MG63 (cell line): ENCODE results near the gene MAPK6. TPM values are rescaled to one million over a fixed set of nuclear protein-coding genes. Genes with fewer than 3 reads are reported as not detected.
"Not testable (repeated sequence)": the region's sequence is repeated elsewhere in the genome, so short reads cannot be mapped to it uniquely, and the experiment has no call there.

Source experiments
- DNase-seq: peaks from one replicate; pipeline ENCODE4 v3.0.0-alpha.2; 2020
- H3K27me3 ChIP-seq: fragments of 250-450 bp; sonication (Bioruptor Pico); 2 replicates; pipeline ENCODE4 v1.5.1; 2020; ENCODE audit warnings: mild to moderate bottlenecking, moderate library complexity
- H3K36me3 ChIP-seq: fragments of 250-450 bp; sonication (Bioruptor Pico); 2 replicates; pipeline ENCODE4 v1.5.1; 2020; ENCODE audit warnings: mild to moderate bottlenecking, moderate library complexity
- H3K4me3 ChIP-seq: fragments of 250-450 bp; sonication (Bioruptor Pico); 2 replicates; pipeline ENCODE4 v1.5.1; 2020; ENCODE audit warnings: mild to moderate bottlenecking, moderate library complexity
- H3K9me3 ChIP-seq: fragments of 250-450 bp; sonication (Bioruptor Pico); 2 replicates; pipeline ENCODE4 v1.5.1; 2020; ENCODE audit warnings: mild to moderate bottlenecking, moderate library complexity
- total RNA-seq: library from RNA; depleted of rRNA; stranded (reverse); fragments of >200 nt; shearing (Covaris generic); gene quantifications from 2 replicates; pipeline ENCODE4 v1.2.3, GENCODE V29; 2014; ENCODE audit warnings: low replicate concordance

The MAPK6 gene
- total RNA-seq, 1 experiment from 2014 or later, result 36.3 TPM

DNA sequence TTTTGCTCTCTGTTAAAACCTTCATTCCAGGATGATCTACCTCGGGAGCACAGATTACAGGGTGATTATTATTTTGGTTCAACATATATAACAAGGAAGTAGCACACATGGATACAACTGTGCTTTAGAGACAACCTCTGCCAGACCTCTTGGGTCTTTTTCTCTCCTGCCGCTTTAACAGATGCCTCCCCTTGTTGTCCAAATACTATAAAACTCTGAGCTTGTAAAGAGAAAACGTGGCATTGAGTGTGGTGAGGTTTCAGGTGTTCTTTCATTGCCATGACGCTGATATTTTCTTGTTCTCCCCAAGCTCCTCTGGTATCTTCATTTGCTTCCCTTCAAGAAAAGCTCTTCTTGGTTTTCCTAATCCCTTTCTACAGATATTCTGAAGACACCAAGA lies 64.6 kb downstream of the MAPK6 start:
- DNase-seq, result no peak
- no peak overlapping the region for H3K4me3 ChIP-seq
- peaks cover 26% of the 10 kb centered on the region for H3K9me3 ChIP-seq
- H3K36me3 ChIP-seq, result no peaks in the 10 kb centered on the region
- H3K27me3 ChIP-seq, result no peaks in the 10 kb centered on the region

GRCh38 chr15:52085299-52085698 lies 66.3 kb downstream of the MAPK6 start:
- peaks cover 36% of the 10 kb centered on the region for H3K9me3 ChIP-seq
- no peak overlapping the region for H3K4me3 ChIP-seq
- H3K36me3 ChIP-seq, result no peaks in the 10 kb centered on the region
- DNase-seq, result no peak
- H3K27me3 ChIP-seq, result no peaks in the 10 kb centered on the region

DNA sequence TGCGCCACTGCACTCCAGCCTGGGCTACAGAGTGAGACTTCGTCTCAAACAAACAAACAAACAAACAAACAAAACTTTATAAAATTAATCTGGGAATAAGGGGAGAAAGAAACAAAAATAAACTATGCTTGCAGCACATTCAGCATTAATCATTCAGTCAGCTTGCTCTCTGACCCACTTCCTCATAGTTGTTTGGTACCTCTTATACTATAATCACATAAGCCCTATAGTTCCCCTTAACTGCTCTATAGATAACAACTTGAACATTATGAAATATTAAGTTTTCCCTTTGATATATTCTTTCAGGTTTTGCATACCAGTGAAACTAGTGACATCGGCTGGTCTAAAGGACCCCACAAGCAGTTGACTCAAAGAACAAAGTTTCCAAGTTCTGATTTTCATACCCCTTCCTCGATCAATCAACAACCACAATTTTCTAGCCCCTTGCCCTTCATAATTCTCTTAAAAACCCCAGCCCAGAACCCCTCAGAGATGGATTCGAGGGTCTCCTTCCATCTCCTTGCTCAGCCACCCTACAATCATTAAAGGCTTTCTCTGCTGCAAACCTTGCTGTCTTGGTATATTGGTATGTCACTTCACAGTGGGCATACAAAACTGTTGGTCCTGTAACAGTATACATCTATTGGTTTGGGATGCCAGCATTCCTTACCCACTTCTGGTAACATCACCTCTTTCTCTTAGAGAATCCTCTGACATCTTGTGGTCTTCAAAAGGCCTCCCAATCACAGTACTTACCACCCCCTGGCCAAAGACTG lies 67.2 kb downstream of the MAPK6 start:
- peaks cover 42% of the 10 kb centered on the region for H3K9me3 ChIP-seq
- H3K27me3 ChIP-seq, result no peaks in the 10 kb centered on the region
- no peak overlapping the region for H3K4me3 ChIP-seq
- no peaks in the 10 kb centered on the region for H3K36me3 ChIP-seq
- no peak for DNase-seq

DNA sequence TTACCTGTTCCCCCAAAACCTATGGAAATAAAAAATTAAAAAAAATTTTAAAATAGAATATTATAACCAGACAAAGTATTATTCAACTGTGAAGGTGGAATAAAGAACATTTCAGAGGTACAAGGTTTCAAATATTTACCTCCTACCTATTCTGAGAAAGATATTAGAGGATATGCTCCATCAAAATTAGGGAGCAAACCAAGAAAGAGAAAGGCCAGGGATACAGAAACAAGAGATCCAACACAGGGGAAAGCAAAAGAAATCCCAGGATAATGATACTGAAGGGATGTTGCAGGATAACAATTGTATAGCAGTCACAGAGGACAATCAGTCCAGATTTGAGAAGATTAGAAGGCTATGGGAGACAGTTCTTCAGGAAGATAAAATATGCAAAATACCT lies 71.2 kb downstream of the MAPK6 start:
- no peaks in the 10 kb centered on the region for H3K27me3 ChIP-seq
- no peak overlapping the region for H3K4me3 ChIP-seq
- no peak for DNase-seq
- H3K36me3 ChIP-seq, result no peaks in the 10 kb centered on the region
- H3K9me3 ChIP-seq, result peaks cover 42% of the 10 kb centered on the region

DNA sequence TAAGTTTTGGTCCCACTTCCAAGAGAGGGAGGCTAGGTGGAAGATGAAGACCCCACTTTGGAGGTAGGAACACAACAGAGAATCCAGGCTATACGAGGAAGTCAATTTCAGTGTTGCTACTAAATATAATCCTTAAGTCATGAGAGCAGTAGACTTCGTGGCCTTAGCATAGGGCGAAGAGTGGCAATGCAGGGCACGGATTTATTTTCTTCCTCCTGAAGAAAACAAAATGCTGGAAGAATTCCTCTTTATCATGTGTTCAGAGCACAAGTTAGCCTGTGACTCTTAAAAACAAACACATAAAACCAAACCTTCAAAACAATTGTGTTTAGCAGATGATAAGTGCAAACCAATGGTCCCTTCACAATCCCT lies 74.1 kb downstream of the MAPK6 start:
- no peaks in the 10 kb centered on the region for H3K36me3 ChIP-seq
- H3K4me3 ChIP-seq, result no peak overlapping the region
- peaks cover 19% of the 10 kb centered on the region for H3K9me3 ChIP-seq
- DNase-seq, result no peak
- H3K27me3 ChIP-seq, result no peaks in the 10 kb centered on the region

GRCh38 chr15:52093539-52094510 lies 74.8 kb downstream of the MAPK6 start:
- DNase-seq, result peak; percentile 91
- H3K9me3 ChIP-seq, result peaks cover 16% of the 10 kb centered on the region
- H3K27me3 ChIP-seq, result no peaks in the 10 kb centered on the region
- H3K4me3 ChIP-seq, result no peak overlapping the region
- H3K36me3 ChIP-seq, result no peaks in the 10 kb centered on the region

DNA sequence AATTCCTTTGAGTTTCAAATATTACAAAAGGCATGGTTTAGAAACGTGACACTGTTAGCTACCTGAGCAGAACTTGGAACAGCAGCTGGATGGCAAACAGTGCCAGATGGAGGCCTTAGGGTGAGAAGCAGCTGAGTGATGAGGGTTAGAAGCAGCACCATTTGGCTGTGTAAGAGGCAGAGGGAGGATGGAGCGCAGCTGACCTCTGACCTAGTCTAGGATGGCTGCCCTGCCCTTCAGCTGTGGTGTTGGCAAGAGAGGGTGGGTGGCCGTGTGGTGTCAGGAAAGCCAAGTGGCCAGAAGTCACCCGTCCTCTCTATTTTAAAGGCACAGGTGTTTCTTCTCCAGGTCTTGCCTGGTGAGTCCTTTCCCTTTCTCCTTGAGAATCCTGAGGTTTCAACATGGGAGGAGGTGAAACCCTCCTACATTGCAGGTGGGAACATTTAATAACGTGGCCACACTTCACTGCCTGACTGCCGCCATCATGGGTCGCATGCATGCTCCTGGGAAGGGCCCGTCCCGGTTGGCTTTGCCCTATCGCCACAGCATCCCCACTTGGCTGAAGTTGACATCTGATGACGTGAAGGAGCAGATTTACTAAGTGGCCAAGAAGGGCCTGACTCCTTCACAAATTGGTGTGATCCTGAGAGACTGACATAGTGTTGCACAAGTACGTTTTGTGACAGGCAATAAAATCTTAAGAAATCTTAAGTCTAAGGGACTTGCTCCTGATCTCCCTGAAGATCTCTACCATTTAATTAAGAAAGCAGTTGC lies 76.0 kb downstream of the MAPK6 start:
- Histone ChIP-seq H3K9me3 (peaks cover 10% of the 10 kb centered on the region), H3K36me3 (no peaks in the 10 kb centered on the region), H3K27me3 (no peaks in the 10 kb centered on the region), H3K4me3 (no peak overlapping the region)
- DNase-seq, result no peak

- Histone ChIP-seq H3K27me3 (no peaks in the 10 kb centered on the region), H3K9me3 (peaks cover 2% of the 10 kb centered on the region; the same call in 1 of the 2 replicates), H3K36me3 (no peaks in the 10 kb centered on the region), H3K4me3 (no peak overlapping the region)
- peak; percentile 48 for DNase-seq
Measured at GRCh38 chr15:52095597-52096262, 76.7 kb downstream of the MAPK6 start.

DNA sequence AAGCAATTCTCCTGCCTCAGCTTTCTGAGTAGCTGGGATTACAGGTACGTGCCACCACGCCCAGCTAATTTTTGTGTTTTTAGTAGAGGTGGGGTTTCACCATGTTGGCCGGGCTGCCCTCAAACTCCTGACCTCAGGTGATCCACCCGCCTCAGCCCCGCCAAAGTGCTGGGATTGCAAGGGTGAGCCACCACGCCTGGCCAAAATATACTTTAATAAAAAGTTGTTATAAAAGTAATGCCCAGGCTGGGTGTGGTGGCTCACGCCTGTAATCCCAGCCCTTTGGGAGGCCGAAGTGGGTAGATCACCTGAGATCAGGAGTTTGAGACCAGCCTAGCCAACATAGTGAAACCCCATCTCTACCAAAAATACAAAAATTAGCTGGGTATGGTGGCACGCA lies 77.5 kb downstream of the MAPK6 start:
- H3K36me3 ChIP-seq, DNase-seq, H3K27me3 ChIP-seq, H3K9me3 ChIP-seq, H3K4me3 ChIP-seq: not testable (repeated sequence)

DNA sequence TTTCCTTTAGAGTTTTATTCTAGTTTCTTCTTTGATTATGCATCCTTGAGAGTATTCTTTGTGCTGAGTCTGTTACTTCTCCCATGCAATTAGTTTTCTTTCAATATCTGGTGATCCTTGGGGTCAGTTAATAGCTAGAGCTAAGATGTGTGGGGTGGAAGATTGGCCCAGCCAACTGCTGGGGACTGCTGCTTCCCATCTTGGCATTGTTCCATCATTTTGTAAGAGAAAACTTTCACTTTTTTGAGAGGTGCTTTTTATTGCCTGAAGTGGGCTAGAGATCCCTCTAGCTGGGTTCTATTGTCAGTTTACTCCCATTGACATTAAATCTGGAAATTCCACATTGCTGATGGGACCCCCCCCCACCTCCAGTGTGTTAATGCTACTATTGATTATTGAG lies 78.2 kb downstream of the MAPK6 start:
- H3K4me3 ChIP-seq, result no peak overlapping the region
- DNase-seq, result no peak

DNA sequence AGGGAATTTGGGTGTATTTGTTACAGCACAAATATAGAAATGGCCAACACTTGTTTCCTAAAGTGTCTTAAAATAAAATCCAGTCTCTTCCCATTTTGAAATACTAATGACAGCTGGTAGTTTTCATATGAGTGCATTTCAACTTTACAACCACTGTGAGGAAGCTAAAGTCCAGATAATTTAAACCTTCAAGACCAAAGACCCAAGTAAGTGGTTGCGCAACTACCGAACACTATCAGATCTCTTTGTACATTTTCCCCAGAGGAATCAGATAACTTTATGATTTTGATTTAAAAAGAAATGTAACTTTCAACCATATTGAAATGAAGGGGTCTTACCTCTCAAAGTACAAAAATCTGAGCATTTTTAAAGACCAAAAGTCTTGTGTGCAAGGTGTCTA lies 79.3 kb downstream of the MAPK6 start:
- Histone ChIP-seq H3K4me3 (no peak overlapping the region), H3K27me3 (no peaks in the 10 kb centered on the region), H3K9me3 (no peaks in the 10 kb centered on the region), H3K36me3 (no peaks in the 10 kb centered on the region)
- no peak for DNase-seq

More for the DNA sequence above, 78.2 kb downstream of the MAPK6 start:
- Histone ChIP-seq H3K36me3 (no peaks in the 10 kb centered on the region), H3K27me3 (no peaks in the 10 kb centered on the region), H3K9me3 (no peaks in the 10 kb centered on the region)

DNA sequence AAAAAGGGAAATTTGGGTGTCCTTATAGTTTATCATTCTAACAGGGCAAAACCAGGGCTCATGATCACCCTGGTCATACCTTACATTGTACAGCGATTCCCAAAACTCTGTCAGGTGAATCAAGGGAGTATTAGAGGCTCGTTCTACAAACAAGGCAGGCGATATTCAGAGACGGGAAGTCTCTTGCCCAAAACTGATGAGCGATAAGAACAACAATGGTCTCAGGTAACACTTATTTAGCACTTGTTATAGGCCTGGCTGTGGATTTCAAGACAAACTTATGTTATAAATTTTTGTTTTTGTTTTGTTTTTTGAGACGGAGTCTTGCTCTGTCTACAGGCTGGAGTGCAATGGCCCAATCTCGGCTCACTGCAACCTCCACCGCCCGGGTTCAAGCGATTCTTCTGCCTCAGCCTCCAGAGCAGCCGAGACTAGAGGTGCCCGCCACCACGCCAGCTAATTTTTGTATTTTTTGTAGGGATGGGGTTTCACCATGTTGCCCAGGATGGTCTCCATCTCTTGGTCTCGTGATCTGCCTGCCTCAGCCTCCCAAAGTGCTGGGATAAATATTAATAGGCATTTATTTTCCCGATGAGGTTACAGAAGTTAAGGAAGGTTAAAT lies 80.7 kb downstream of the MAPK6 start:
- no peak overlapping the region for H3K4me3 ChIP-seq
- H3K27me3 ChIP-seq, result no peaks in the 10 kb centered on the region
- H3K36me3 ChIP-seq, result no peaks in the 10 kb centered on the region
- no peaks in the 10 kb centered on the region for H3K9me3 ChIP-seq
- DNase-seq, result no peak

DNA sequence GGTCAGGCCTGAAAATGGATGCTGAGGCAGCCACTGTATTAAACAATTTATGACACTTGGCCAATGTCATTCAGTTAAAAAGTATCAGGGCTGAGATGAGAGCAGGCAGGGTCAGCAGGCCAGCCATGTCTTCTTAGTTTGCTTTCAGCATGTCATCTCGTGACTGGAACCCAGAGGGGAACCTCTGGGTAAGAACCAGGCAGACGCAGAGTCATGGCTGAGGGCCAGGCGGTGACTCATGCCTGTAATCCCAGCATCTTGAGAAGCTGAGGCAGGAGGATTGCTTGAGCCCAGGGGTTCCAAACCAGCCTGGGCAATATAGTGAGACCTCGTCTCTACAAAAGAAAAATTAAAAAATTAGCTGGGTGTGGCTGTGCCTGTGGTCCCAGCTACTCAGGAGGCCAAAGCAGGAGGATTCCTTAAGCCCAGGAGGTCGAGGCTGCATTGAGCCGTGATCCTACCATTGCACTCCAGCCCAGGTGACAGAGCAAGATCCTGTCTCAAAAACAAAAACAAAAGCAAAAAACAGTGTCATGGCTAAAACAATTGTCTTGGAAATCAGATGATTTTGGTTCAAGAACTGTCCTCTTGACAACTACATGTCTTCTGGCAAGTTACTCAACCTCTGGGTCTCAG lies 81.9 kb downstream of the MAPK6 start:
- no peaks in the 10 kb centered on the region for H3K9me3 ChIP-seq
- peak; percentile 91 for DNase-seq
- no peaks in the 10 kb centered on the region for H3K27me3 ChIP-seq
- no peaks in the 10 kb centered on the region for H3K36me3 ChIP-seq
- no peak overlapping the region for H3K4me3 ChIP-seq

DNA sequence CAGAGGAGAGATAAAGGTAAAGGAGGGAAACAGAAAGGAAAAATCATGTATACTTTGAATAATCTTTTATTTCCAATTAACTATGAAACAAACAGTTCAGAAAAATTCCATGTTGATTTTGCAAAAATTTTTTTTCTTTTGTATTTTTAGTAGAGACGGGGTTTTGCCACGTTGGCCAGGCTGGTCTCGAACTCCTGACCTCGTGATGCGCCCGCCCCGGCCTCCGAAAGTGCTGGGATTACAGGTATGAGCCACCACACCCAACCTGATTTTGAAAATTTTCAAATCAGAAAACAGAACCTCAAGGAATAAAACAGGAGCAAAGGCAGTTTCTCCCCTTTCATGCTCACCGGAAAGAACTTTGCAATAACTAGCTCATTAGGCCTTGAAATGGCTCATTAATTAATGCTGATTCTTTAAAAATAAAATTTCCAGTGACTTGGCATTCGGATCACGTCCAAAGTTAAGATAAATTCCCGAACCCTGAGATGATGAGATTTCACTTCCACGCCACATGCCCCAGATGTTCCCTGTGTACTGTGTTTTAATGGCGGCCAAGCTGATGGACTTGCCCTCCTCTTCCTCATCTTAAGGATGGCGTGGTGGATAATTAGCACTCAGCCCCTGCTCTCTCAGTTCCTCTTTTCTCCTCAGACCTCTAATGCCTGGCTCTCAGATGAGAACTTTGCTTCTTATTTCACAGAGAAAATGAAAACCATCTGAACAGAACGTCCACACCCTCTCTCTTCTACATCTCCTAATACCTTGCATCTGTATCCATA lies 82.7 kb downstream of the MAPK6 start:
- DNase-seq, result no peak
- Histone ChIP-seq H3K4me3 (no peak overlapping the region), H3K36me3 (no peaks in the 10 kb centered on the region), H3K9me3 (no peaks in the 10 kb centered on the region), H3K27me3 (no peaks in the 10 kb centered on the region)

- Histone ChIP-seq H3K9me3 (no peaks in the 10 kb centered on the region), H3K36me3 (no peaks in the 10 kb centered on the region), H3K4me3 (no peak overlapping the region), H3K27me3 (no peaks in the 10 kb centered on the region)
- DNase-seq, result peak; percentile 20
Measured at GRCh38 chr15:52102463-52102862, 83.4 kb downstream of the MAPK6 start.
